H1 (cell line): ENCODE measurements around the gene POU5F1. TPM values are rescaled to one million over a fixed set of nuclear protein-coding genes. Genes with fewer than 3 reads are reported as not detected.

Experiments used
- CTCF ChIA-PET: fragments of 300-600 bp; sonication (Branson Sonifier 250); formaldehyde crosslinking; loops from one replicate; lab custom pipeline; 2021; ENCODE audit not compliant: partially characterized antibody; lab: Charles Lee
- POLR2A ChIA-PET: fragments of 300-600 bp; sonication (Branson Sonifier 250); formaldehyde crosslinking; loops from one replicate; lab custom pipeline; 2021; ENCODE audit warnings: inconsistent platforms; ENCODE audit not compliant: partially characterized antibody; lab: Charles Lee
- DNase-seq, 2 experiments: peaks; one replicate each; pipeline versions ENCODE4 v3.0.0 to v3.0.0-alpha.2; 2010 to 2022; ENCODE audit warnings: low spot score in 2 of 2, low read depth in 1 of 2, mixed read lengths in 1 of 2
- FAIRE-seq: peaks from 2 replicates; lab custom pipeline; 2011; peaks lifted over from hg19 to GRCh38; lab: Jason Lieb, UNC
- H2AFZ ChIP-seq: 2 replicates; pipeline ENCODE4 v1.8.1; 2012; ENCODE audit warnings: low read length, inconsistent platforms
- H2AK5ac ChIP-seq: 2 replicates; pipeline ENCODE4 v1.6.1; 2013; ENCODE audit warnings: low read depth, low read length
- H2BK120ac ChIP-seq: replicated peaks from 2 replicates; pipeline ENCODE3; 2013; ENCODE audit warnings: low read depth, low read length, inconsistent platforms
- H2BK12ac ChIP-seq: 2 replicates; pipeline ENCODE4 v1.6.1; 2013; ENCODE audit warnings: low read depth, low read length
- H2BK15ac ChIP-seq: 2 replicates; pipeline ENCODE4 v1.6.1; 2013; ENCODE audit warnings: low read length
- H2BK20ac ChIP-seq: 2 replicates; pipeline ENCODE4 v1.6.1; 2013; ENCODE audit warnings: low read length
- H2BK5ac ChIP-seq: 2 replicates; pipeline ENCODE4 v1.6.1; 2013; ENCODE audit warnings: low read depth, low read length
- H3K14ac ChIP-seq: 2 replicates; pipeline ENCODE4 v1.6.1; 2013; ENCODE audit warnings: inconsistent platforms; ENCODE audit not compliant: insufficient read length
- H3K18ac ChIP-seq: 2 replicates; pipeline ENCODE4 v1.6.1; 2013; ENCODE audit warnings: low read length; ENCODE audit errors: extremely low read depth
- H3K23ac ChIP-seq: 2 replicates; pipeline ENCODE4 v1.6.1; 2013; ENCODE audit warnings: inconsistent platforms; ENCODE audit not compliant: insufficient read length
- H3K23me2 ChIP-seq: 2 replicates; pipeline ENCODE4 v1.6.1; 2013; ENCODE audit warnings: low read depth, low read length
- H3K27ac ChIP-seq: 2 replicates; pipeline ENCODE4 v1.6.1; 2011; ENCODE audit warnings: low read depth, low read length, inconsistent platforms
- H3K27me3 ChIP-seq, 4 experiments: replicated peaks in 1 of 4; 1 replicate in 1 of 4; 2 replicates in 3 of 4; pipeline versions ENCODE4 v1.6.1 to v1.8.1; 2011 to 2013; ENCODE audit warnings: low read length in 3 of 4, mild to moderate bottlenecking in 3 of 4, inconsistent platforms in 2 of 4, mixed read lengths in 2 of 4, moderate library complexity in 1 of 4; ENCODE audit not compliant: control insufficient read depth in 3 of 4, insufficient read depth in 3 of 4; ENCODE audit errors: extremely low read depth in 1 of 4
- H3K36me3 ChIP-seq, 4 experiments: 2 replicates each; pipeline versions ENCODE4 v1.6.1 to v1.8.1; 2011 to 2013; ENCODE audit warnings: mild to moderate bottlenecking in 4 of 4, low read length in 3 of 4, moderate library complexity in 2 of 4, control low read depth in 1 of 4, inconsistent platforms in 1 of 4; ENCODE audit not compliant: insufficient read depth in 4 of 4, control insufficient read depth in 2 of 4
- H3K4ac ChIP-seq: replicated peaks from 2 replicates; pipeline ENCODE3; 2013; ENCODE audit warnings: low read length, low read depth, mixed read lengths, inconsistent platforms; ENCODE audit not compliant: insufficient read length
- H3K4me1 ChIP-seq, 4 experiments: replicated peaks in 1 of 4; 1 replicate in 1 of 4; 2 replicates in 3 of 4; pipeline versions ENCODE4 v1.6.1 to v1.8.1; 2011 to 2013; ENCODE audit warnings: low read length in 3 of 4, inconsistent platforms in 2 of 4, mixed read lengths in 1 of 4; ENCODE audit not compliant: insufficient read depth in 4 of 4, control insufficient read depth in 3 of 4
- H3K4me2 ChIP-seq, 2 experiments: 2 replicates each; pipeline versions ENCODE4 v1.6.1 to v1.8.1; 2011 to 2013; ENCODE audit warnings: low read depth in 2 of 2, low read length in 2 of 2, control low read depth in 1 of 2, inconsistent platforms in 1 of 2, mild to moderate bottlenecking in 1 of 2; ENCODE audit not compliant: insufficient read depth in 1 of 2
- H3K4me3 ChIP-seq, 4 experiments: fragments of 200-600, 300-600 bp in 1 of 4; sonication (generic), shearing (Covaris generic), sonication (Bioruptor Twin) in 1 of 4; 2 replicates each; pipeline versions ENCODE4 v1.5.1 to v1.8.1; 2011 to 2016; ENCODE audit warnings: low read length in 4 of 4, low read depth in 3 of 4, control low read depth in 2 of 4, inconsistent platforms in 2 of 4, mild to moderate bottlenecking in 2 of 4, mixed read lengths in 1 of 4, moderate library complexity in 1 of 4; ENCODE audit not compliant: insufficient read depth in 2 of 4; ENCODE audit errors: extremely low read depth in 1 of 4
- H3K56ac ChIP-seq: replicated peaks from 2 replicates; pipeline ENCODE3; 2013; ENCODE audit warnings: low read depth, mild to moderate bottlenecking, mixed read lengths, low read length, inconsistent platforms; ENCODE audit not compliant: insufficient read length
- H3K79me1 ChIP-seq: 2 replicates; pipeline ENCODE4 v1.6.1; 2013; ENCODE audit warnings: low read depth, low read length, control low read depth
- H3K79me2 ChIP-seq, 2 experiments: 2 replicates each; pipeline versions ENCODE4 v1.6.1 to v1.8.1; 2012 to 2013; ENCODE audit warnings: low read length in 2 of 2, mild to moderate bottlenecking in 2 of 2, inconsistent platforms in 1 of 2; ENCODE audit not compliant: insufficient read depth in 2 of 2, control insufficient read depth in 1 of 2
- H3K9ac ChIP-seq, 4 experiments: replicated peaks in 1 of 4; 1 replicate in 1 of 4; 2 replicates in 3 of 4; pipeline versions ENCODE4 v1.6.1 to v1.8.1; 2011 to 2013; ENCODE audit warnings: low read depth in 3 of 4, low read length in 3 of 4, control low read depth in 2 of 4, mild to moderate bottlenecking in 2 of 4, moderate library complexity in 2 of 4, inconsistent platforms in 1 of 4; ENCODE audit errors: extremely low read depth in 1 of 4
- H3K9me3 ChIP-seq, 2 experiments: 2 replicates each; pipeline versions ENCODE4 v1.6.1 to v1.8.1; 2012 to 2013; ENCODE audit warnings: mild to moderate bottlenecking in 2 of 2, moderate library complexity in 2 of 2, control low read depth in 1 of 2, inconsistent platforms in 1 of 2, low read depth in 1 of 2, low read length in 1 of 2, mixed read lengths in 1 of 2; ENCODE audit not compliant: insufficient read depth in 2 of 2
- H4K20me1 ChIP-seq, 2 experiments: replicated peaks in 1 of 2; 2 replicates each; pipeline versions ENCODE3 to v1.8.1; 2011 to 2013; ENCODE audit warnings: inconsistent platforms in 2 of 2, low read length in 2 of 2, mild to moderate bottlenecking in 1 of 2; ENCODE audit not compliant: insufficient read depth in 2 of 2, control insufficient read depth in 1 of 2
- H4K5ac ChIP-seq: 2 replicates; pipeline ENCODE4 v1.6.1; 2013; ENCODE audit warnings: low read length, low read depth, mixed read lengths, inconsistent platforms; ENCODE audit not compliant: insufficient read length
- H4K8ac ChIP-seq: 2 replicates; pipeline ENCODE4 v1.8.0; 2013; ENCODE audit warnings: mild to moderate bottlenecking, moderate library complexity, low read length, inconsistent platforms; ENCODE audit not compliant: insufficient read depth; ENCODE audit errors: extremely low read depth
- H4K91ac ChIP-seq: replicated peaks from 2 replicates; pipeline ENCODE3; 2013; ENCODE audit warnings: low read length, mixed read lengths, inconsistent platforms; ENCODE audit not compliant: insufficient read length
- ATF3 ChIP-seq: IDR thresholded peaks from 2 replicates; pipeline ENCODE4 v1.6.1; 2011; ENCODE audit warnings: low read depth, mild to moderate bottlenecking, low read length; ENCODE audit not compliant: insufficient read depth
- EGR1 ChIP-seq: IDR thresholded peaks from 2 replicates; pipeline ENCODE4 v1.6.1; 2011; ENCODE audit warnings: low read depth, low read length, borderline replicate concordance
- EP300 ChIP-seq, 2 experiments: IDR thresholded peaks; 1 replicate in 1 of 2; 2 replicates in 1 of 2; pipeline ENCODE4 v1.6.1; 2011 to 2012; ENCODE audit warnings: low read depth in 2 of 2, low read length in 2 of 2, mild to moderate bottlenecking in 2 of 2, borderline replicate concordance in 1 of 2, inconsistent platforms in 1 of 2, moderate library complexity in 1 of 2
- RFX5 ChIP-seq: IDR thresholded peaks from 2 replicates; pipeline ENCODE4 v1.6.1; 2011; ENCODE audit warnings: low read depth, low read length, improper control_type of control experiment, borderline replicate concordance
- SP2 ChIP-seq: IDR thresholded peaks from 2 replicates; pipeline ENCODE4 v1.6.1; 2012; ENCODE audit warnings: mild to moderate bottlenecking, low read length, inconsistent platforms
- WGBS, 2 experiments: shearing (Covaris generic) in 1 of 2; methylation state at CpG; one replicate each; pipeline versions ENCODE4 v1.1.6 to v1.1.7; 2013 to 2015; ENCODE audit warnings: low lambda C conversion rate in 2 of 2, mixed read lengths in 2 of 2, inconsistent platforms in 1 of 2, low coverage in 1 of 2, missing lambda C conversion rate in 1 of 2; ENCODE audit not compliant: insufficient replicate concordance in 2 of 2, insufficient coverage in 1 of 2, insufficient read length in 1 of 2; ENCODE audit errors: extremely low coverage in 1 of 2, missing lambda C conversion rate in 1 of 2; 5-methylcytosine and 5-hydroxymethylcytosine counted together
- polyA plus RNA-seq, 7 experiments: library from polyadenylated mRNA; depleted of rRNA in 3 of 7; stranded (reverse) in 5 of 7; unstranded in 2 of 7; fragments of >200 nt in 5 of 7; fragments of 200-250 nt in 2 of 7; gene quantifications; 1 replicate in 5 of 7; 2 replicates in 1 of 7; 4 replicates in 1 of 7; pipeline versions ENCODE4 v1.2.1 to v1.2.3, GENCODE V29; 2011 to 2013; ENCODE audit warnings: missing spikeins in 2 of 7, mixed read lengths in 2 of 7
- total RNA-seq: library from RNA; stranded (reverse); fragmentation: NEBNext Ultra II Directional; extraction: Animal tissue kit (Norgen Biotek cat#: 25700); gene quantifications from 2 replicates; pipeline ENCODE4 v1.2.1, GENCODE V29; 2021

The POU5F1 gene
- total and polyA plus RNA-seq, 2 of the 8 experiments (the other 6 are each of a cell fraction or from before 2014, with no cell fraction given), result 2,437 to 2,526 TPM

GRCh38 chr6:31156641-31157040 is 13.8 kb downstream of the POU5F1 start:
- Histone ChIP-seq H3K56ac (no peak overlapping the region), H2BK5ac (no peak overlapping the region), H2BK12ac (no peak overlapping the region), H3K4me3 (peak overlapping the region in 1 of 4 experiments; percentile 72; a peak in 1 of 8 replicates), H2BK15ac (no peak overlapping the region), H4K20me1 (peaks cover 0 to 1% of the 10 kb centered on the region in 2 experiments), H3K23ac (no peak overlapping the region), H3K9ac (no peak overlapping the region), H3K4me2 (peak overlapping the region in 1 of 2 experiments; percentile 94; a peak in 1 of 4 replicates), H3K18ac (no peak overlapping the region), H4K91ac (no peak overlapping the region), H3K27ac (no peak overlapping the region), H3K79me2 (no peaks in the 10 kb centered on the region), H3K79me1 (no peaks in the 10 kb centered on the region), H3K36me3 (peaks cover 0 to 25% (median 4%) of the 10 kb centered on the region in 4 experiments; a peak in 5 of 8 replicates), H2AFZ (no peak overlapping the region), H3K4ac (no peak overlapping the region), H3K23me2 (peaks cover 14% of the 10 kb centered on the region), H2BK120ac (no peak overlapping the region), H2AK5ac (no peak overlapping the region), H4K5ac (no peak overlapping the region), H3K27me3 (no peaks in the 10 kb centered on the region), H2BK20ac (no peak overlapping the region), H3K14ac (no peak overlapping the region), H3K4me1 (peaks cover 0 to 20% (median 12%) of the 10 kb centered on the region in 4 experiments; a peak in 5 of 7 replicates), H3K9me3 (no peaks in the 10 kb centered on the region), H4K8ac (no peak overlapping the region)
- no peak for TF ChIP-seq RFX5
- TF ChIP-seq EGR1, result no peak
- no peak for TF ChIP-seq SP2
- no peak for TF ChIP-seq EP300 (IDR thresholded peaks at IDR 0.05; ENCODE audit: borderline replicate concordance in 1 of 2, low read depth in 2 of 2, low read length in 2 of 2)
- no peak for TF ChIP-seq ATF3
- 95% methylated on average over 7 of the region's 7 CpGs; no CpG with 5 or more reads in 1 of the 2 experiments for WGBS, 2 experiments
- ChIA-PET CTCF (interaction anchor here (0.6 to 2.6 kb wide), 7 partner anchors 13 to 241 kb away, joined by 3 to 12 read pairs (median 6); partner anchors contain the start of gene PSORS1C2), POLR2A (interaction anchor here (61.6 to 68.5 kb wide), 2 partner anchors 9 to 12 kb away, joined by 2251 read pairs; partner anchors contain the start of genes CCHCR1, CDSN, POU5F1 and PSORS1C1)
- FAIRE-seq (no peak), DNase-seq (no peak)
